Neuronal stem cell (in vitro differentiated cells): Measurements from ENCODE around the gene VPS9D1.

ENCODE experiments used
- DNase-seq: peaks from one replicate; pipeline ENCODE4 v3.0.0-alpha.2; 2013; ENCODE audit warnings: low spot score
- H2AFZ ChIP-seq: one replicate; pipeline ENCODE4 v1.6.1; 2013; ENCODE audit warnings: mild to moderate bottlenecking, low read length, inconsistent platforms
- H2AK5ac ChIP-seq: 2 replicates; pipeline ENCODE4 v1.6.1; 2013; ENCODE audit warnings: low read depth, mild to moderate bottlenecking, inconsistent platforms, low read length, moderate library complexity, mixed read lengths
- H2BK120ac ChIP-seq: 2 replicates; pipeline ENCODE4 v1.6.1; 2013; ENCODE audit warnings: low read depth, mild to moderate bottlenecking, inconsistent platforms, low read length, moderate library complexity, mixed read lengths
- H2BK12ac ChIP-seq: one replicate; pipeline ENCODE4 v1.6.1; 2013; ENCODE audit warnings: low read length, inconsistent platforms
- H2BK15ac ChIP-seq: 2 replicates; pipeline ENCODE4 v1.6.1; 2013; ENCODE audit warnings: mild to moderate bottlenecking, low read length, inconsistent platforms, mixed read lengths
- H2BK5ac ChIP-seq: one replicate; pipeline ENCODE4 v1.6.1; 2013; ENCODE audit warnings: inconsistent platforms, mild to moderate bottlenecking, low read length, moderate library complexity
- H3K14ac ChIP-seq: one replicate; pipeline ENCODE4 v1.6.1; 2013; ENCODE audit warnings: low read length, inconsistent platforms
- H3K18ac ChIP-seq: 2 replicates; pipeline ENCODE4 v1.6.1; 2013; ENCODE audit warnings: low read length, inconsistent platforms
- H3K23ac ChIP-seq: 2 replicates; pipeline ENCODE4 v1.6.1; 2013; ENCODE audit warnings: low read depth, mild to moderate bottlenecking, mixed read lengths, low read length, inconsistent platforms; ENCODE audit not compliant: poor library complexity
- H3K27ac ChIP-seq: replicated peaks from 3 replicates; pipeline ENCODE4 v1.5.1; 2013; ENCODE audit warnings: low read length, inconsistent platforms
- H3K27me3 ChIP-seq, 3 experiments: 2 replicates each; pipeline ENCODE4 v1.6.1; 2013; ENCODE audit warnings: low read length in 3 of 3, mild to moderate bottlenecking in 2 of 3, inconsistent platforms in 1 of 3, low read depth in 1 of 3, mixed read lengths in 1 of 3, moderate library complexity in 1 of 3; ENCODE audit not compliant: control insufficient read depth in 3 of 3, insufficient read depth in 3 of 3
- H3K36me3 ChIP-seq, 2 donors: replicated peaks in 1 of 2; 2 replicates each; pipeline ENCODE4 v1.6.1; 2013; ENCODE audit warnings: low read length in 2 of 2; ENCODE audit not compliant: control insufficient read depth in 2 of 2, insufficient read depth in 2 of 2
- H3K4ac ChIP-seq: 2 replicates; pipeline ENCODE4 v1.6.1; 2013; ENCODE audit warnings: inconsistent platforms, mild to moderate bottlenecking, low read length, moderate library complexity
- H3K4me1 ChIP-seq, 2 donors: 1 replicate in 1 of 2; 2 replicates in 1 of 2; pipeline ENCODE4 v1.6.1; 2013; ENCODE audit warnings: low read length in 2 of 2, low read depth in 1 of 2; ENCODE audit not compliant: control insufficient read depth in 2 of 2, insufficient read depth in 1 of 2
- H3K4me2 ChIP-seq: one replicate; pipeline ENCODE4 v1.6.1; 2013; ENCODE audit warnings: mild to moderate bottlenecking, low read length, inconsistent platforms; ENCODE audit not compliant: insufficient read depth, poor library complexity, severe bottlenecking
- H3K4me3 ChIP-seq, 2 donors: 2 replicates each; pipeline ENCODE4 v1.5.1; 2013; ENCODE audit warnings: low read length in 2 of 2, mild to moderate bottlenecking in 2 of 2, inconsistent platforms in 1 of 2, moderate library complexity in 1 of 2
- H3K79me1 ChIP-seq: one replicate; pipeline ENCODE4 v1.6.1; 2013; ENCODE audit warnings: low read depth, mild to moderate bottlenecking, inconsistent platforms, low read length, moderate library complexity
- H3K9ac ChIP-seq: one replicate; pipeline ENCODE4 v1.6.1; 2013; ENCODE audit warnings: mild to moderate bottlenecking, low read depth, low read length, inconsistent platforms; ENCODE audit not compliant: poor library complexity
- H3K9me3 ChIP-seq, 2 donors: replicated peaks in 1 of 2; 2 replicates each; pipeline versions ENCODE3 to v1.6.1; 2013; ENCODE audit warnings: low read length in 2 of 2, mild to moderate bottlenecking in 2 of 2, inconsistent platforms in 1 of 2, low read depth in 1 of 2, mixed read lengths in 1 of 2, moderate library complexity in 1 of 2; ENCODE audit not compliant: control insufficient read depth in 2 of 2, insufficient read depth in 1 of 2
- H4K8ac ChIP-seq: one replicate; pipeline ENCODE4 v1.6.1; 2013; ENCODE audit warnings: low read depth, mild to moderate bottlenecking, inconsistent platforms, low read length, moderate library complexity
- H4K91ac ChIP-seq: one replicate; pipeline ENCODE4 v1.6.1; 2013; ENCODE audit warnings: low read length, low read depth, mild to moderate bottlenecking, inconsistent platforms; ENCODE audit not compliant: poor library complexity
- WGBS, 2 donors: extraction: QIAGEN DNeasy Blood & Tissue Kit; methylation state at CpG; one replicate each; pipeline ENCODE4 v1.1.7; 2013; ENCODE audit warnings: missing lambda C conversion rate in 2 of 2, mixed read lengths in 1 of 2; ENCODE audit not compliant: insufficient read length in 2 of 2, insufficient replicate concordance in 1 of 2; ENCODE audit errors: extremely low coverage in 2 of 2; 5-methylcytosine and 5-hydroxymethylcytosine counted together

VPS9D1 gene

DNA sequence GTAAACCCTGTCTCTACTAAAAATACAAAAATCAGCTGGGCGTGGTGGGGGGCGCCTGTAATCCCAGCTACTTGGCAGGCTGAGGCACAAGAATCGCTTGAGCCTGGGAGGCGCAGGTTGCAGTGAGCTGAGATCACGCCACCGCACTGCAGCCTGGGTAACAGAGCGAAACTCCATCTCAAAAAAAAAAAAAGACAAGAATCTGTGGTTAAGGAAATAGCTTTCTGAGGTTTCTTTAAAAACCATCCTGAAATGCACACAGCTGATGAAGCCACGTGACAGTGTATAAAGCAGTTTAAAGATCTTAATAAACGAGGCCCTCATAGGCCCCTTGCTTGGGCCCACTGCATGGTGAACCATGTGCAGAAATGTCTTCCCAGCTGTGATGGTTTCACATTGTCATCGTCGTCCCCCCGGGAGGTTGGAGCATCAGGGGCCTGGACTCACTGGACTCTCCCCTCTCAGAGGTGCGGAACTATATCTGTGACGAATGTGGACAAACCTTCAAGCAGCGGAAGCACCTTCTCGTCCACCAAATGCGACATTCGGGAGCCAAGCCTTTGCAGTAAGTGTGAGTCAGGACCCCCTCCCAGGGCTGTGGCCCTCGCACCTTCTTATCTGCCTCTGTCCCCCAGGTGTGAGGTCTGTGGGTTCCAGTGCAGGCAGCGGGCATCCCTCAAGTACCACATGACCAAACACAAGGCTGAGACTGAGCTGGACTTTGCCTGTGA, 16.8 kb upstream of the VPS9D1 start:
- Histone ChIP-seq H2BK5ac (no peak overlapping the region), H3K36me3 (peaks cover 53 to 98% of the 10 kb centered on the region in 2 donors), H2BK15ac (no peak overlapping the region), H4K91ac (no peak overlapping the region), H3K18ac (no peak overlapping the region), H3K9ac (no peak overlapping the region), H3K27ac (no peak overlapping the region), H3K9me3 (peaks cover 0 to 1% of the 10 kb centered on the region in 2 donors), H2AK5ac (no peak overlapping the region), H3K4me3 (peak overlapping the region in 1 of 2 donors; percentile 2), H2BK12ac (no peak overlapping the region), H3K14ac (no peak overlapping the region), H4K8ac (no peak overlapping the region), H3K23ac (peak overlapping the region; percentile 80), H3K79me1 (peaks cover 2% of the 10 kb centered on the region), H2AFZ (no peak overlapping the region), H3K27me3 (no peaks in the 10 kb centered on the region), H3K4me1 (no peaks in the 10 kb centered on the region), H3K4me2 (no peak overlapping the region), H3K4ac (no peak overlapping the region), H2BK120ac (no peak overlapping the region)
- no CpG with 5 or more reads among the region's 20 CpGs for WGBS, 2 donors
- no peak for DNase-seq

DNA sequence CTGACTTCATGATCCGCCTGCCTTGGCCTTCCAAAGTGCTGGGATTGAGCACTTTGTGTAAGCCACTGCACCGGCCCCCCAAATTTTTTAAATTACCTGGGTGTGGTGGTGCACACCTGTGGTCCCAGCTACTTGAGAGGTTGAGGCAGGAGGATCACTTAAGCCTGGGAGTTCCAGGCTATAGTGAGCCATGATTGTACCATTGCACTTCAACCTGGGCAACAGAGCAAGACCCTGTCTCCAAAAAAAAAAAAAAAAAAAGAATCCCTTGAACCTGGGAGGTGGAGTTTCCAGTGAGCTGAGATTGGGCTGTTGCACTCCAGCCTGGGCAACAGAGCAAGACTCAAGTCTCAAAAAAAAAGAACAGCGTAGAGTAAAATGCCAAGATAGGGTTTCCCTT, 15.9 kb upstream of the VPS9D1 start:
- H3K4me1 ChIP-seq: no peaks in the 10 kb centered on the region
- no peak overlapping the region for H3K14ac ChIP-seq
- H4K8ac ChIP-seq: no peak overlapping the region
- no peak overlapping the region for H3K23ac ChIP-seq
- H3K9me3 ChIP-seq: peaks cover 0 to 1% of the 10 kb centered on the region in 2 donors
- H3K18ac ChIP-seq: no peak overlapping the region
- H2BK120ac ChIP-seq: no peak overlapping the region
- no peak overlapping the region for H2BK5ac ChIP-seq
- H2BK15ac ChIP-seq: no peak overlapping the region
- H2AFZ ChIP-seq: no peak overlapping the region
- peaks cover 53 to 98% of the 10 kb centered on the region in 2 donors for H3K36me3 ChIP-seq
- H3K4me2 ChIP-seq: no peak overlapping the region
- DNase-seq: no peak
- no peak overlapping the region for H2AK5ac ChIP-seq
- no peak overlapping the region for H3K4me3 ChIP-seq
- no peak overlapping the region for H2BK12ac ChIP-seq
- H3K27ac ChIP-seq: no peak overlapping the region
- peaks cover 2% of the 10 kb centered on the region for H3K79me1 ChIP-seq
- no peak overlapping the region for H3K9ac ChIP-seq
- H3K27me3 ChIP-seq: no peaks in the 10 kb centered on the region
- H4K91ac ChIP-seq: no peak overlapping the region
- WGBS, 2 donors: no CpG with 5 or more reads among the region's 3 CpGs
- no peak overlapping the region for H3K4ac ChIP-seq

DNA sequence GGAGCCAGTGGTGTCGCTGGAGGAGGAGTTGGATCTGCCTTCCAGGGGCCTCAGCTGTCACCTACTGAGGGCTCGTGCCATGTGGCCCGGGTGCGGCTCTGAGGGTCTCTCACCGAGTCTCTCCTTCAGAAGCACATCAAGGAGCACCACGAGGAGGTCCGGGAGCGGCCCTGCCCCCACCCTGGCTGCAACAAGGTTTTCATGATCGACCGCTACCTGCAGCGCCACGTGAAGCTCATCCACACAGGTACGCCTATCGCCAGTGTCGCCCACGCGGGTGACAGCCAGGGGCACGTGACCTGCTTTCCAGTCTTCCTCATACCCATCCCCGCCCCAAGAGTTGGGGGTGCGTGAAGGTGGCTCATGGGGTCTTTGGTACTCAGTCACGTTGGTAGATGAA, 13.1 kb upstream of the VPS9D1 start:
- Histone ChIP-seq H2AFZ (no peak overlapping the region), H3K4ac (no peak overlapping the region), H3K36me3 (peaks cover 38 to 97% of the 10 kb centered on the region in 2 donors), H2AK5ac (no peak overlapping the region), H3K23ac (no peak overlapping the region), H4K91ac (no peak overlapping the region), H3K4me1 (peaks cover 2 to 12% of the 10 kb centered on the region in 2 donors), H2BK5ac (no peak overlapping the region), H2BK120ac (no peak overlapping the region), H3K27me3 (no peaks in the 10 kb centered on the region), H3K4me3 (peak overlapping the region in 1 of 2 donors; percentile 66), H3K79me1 (peaks cover 2% of the 10 kb centered on the region), H3K9ac (no peak overlapping the region), H2BK15ac (no peak overlapping the region), H3K18ac (no peak overlapping the region), H3K27ac (no peak overlapping the region), H2BK12ac (no peak overlapping the region), H4K8ac (no peak overlapping the region), H3K14ac (no peak overlapping the region), H3K9me3 (no peaks in the 10 kb centered on the region), H3K4me2 (no peak overlapping the region)
- no CpG with 5 or more reads among the region's 21 CpGs for WGBS, 2 donors
- DNase-seq: no peak

DNA sequence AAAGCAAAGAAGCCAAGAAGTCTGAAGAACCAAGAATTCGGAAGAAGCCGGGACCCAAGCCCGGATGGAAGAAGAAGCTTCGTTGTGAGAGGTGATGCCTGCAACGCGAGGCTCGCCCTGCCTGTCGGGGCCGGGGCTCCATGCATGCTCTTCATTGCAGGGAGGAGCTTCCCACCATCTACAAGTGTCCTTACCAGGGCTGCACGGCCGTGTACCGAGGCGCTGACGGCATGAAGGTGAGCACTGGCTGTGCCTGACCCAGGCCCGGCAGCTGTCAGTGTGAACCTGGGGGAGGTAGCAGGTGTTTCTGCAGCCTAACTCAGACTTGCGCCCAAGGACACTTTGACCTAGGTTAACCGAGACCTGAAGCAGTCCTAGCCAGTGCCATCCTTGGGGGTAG, 12.6 kb upstream of the VPS9D1 start:
- peaks cover 35 to 95% of the 10 kb centered on the region in 2 donors for H3K36me3 ChIP-seq
- H3K18ac ChIP-seq: no peak overlapping the region
- no CpG with 5 or more reads among the region's 17 CpGs for WGBS, 2 donors

More for the DNA sequence above, 12.6 kb upstream of the VPS9D1 start:
- Histone ChIP-seq H4K8ac (no peak overlapping the region), H3K4ac (no peak overlapping the region), H3K14ac (no peak overlapping the region), H3K27me3 (no peaks in the 10 kb centered on the region), H2AFZ (no peak overlapping the region), H2BK15ac (no peak overlapping the region), H3K23ac (no peak overlapping the region), H3K9ac (no peak overlapping the region), H2BK12ac (no peak overlapping the region), H3K4me1 (peaks cover 2 to 12% of the 10 kb centered on the region in 2 donors), H2BK120ac (no peak overlapping the region), H3K4me2 (no peak overlapping the region), H2BK5ac (no peak overlapping the region), H3K4me3 (peak overlapping the region in 1 of 2 donors; percentile 58), H3K79me1 (peaks cover 2% of the 10 kb centered on the region), H3K27ac (no peak overlapping the region), H3K9me3 (no peaks in the 10 kb centered on the region), H2AK5ac (no peak overlapping the region), H4K91ac (no peak overlapping the region)
- DNase-seq: no peak
